GM20431 (cell line): ENCODE data around the gene DPH7.
"Not testable (repeated sequence)": the region's sequence is repeated elsewhere in the genome, so short reads cannot be mapped to it uniquely, and the experiment has no call there.

Experiments used
- in situ Hi-C: fragments of 300-500 bp; cut with MseI, MboI; formaldehyde crosslinking; loops from one replicate; pipeline ENCODE4 v1.15.0; 2020; ENCODE audit warnings: low sequenced_read_pairs; ENCODE audit not compliant: unreplicated experiment

The DPH7 gene

GRCh38 chr9:137578518-137579258 is at the start of gene DPH7:
Gene DPH7 (minus strand): TSS chr9:137578925. CDS start chr9:137578777, 148 bp downstream.
- in situ Hi-C loops: no loop called here

DNA sequence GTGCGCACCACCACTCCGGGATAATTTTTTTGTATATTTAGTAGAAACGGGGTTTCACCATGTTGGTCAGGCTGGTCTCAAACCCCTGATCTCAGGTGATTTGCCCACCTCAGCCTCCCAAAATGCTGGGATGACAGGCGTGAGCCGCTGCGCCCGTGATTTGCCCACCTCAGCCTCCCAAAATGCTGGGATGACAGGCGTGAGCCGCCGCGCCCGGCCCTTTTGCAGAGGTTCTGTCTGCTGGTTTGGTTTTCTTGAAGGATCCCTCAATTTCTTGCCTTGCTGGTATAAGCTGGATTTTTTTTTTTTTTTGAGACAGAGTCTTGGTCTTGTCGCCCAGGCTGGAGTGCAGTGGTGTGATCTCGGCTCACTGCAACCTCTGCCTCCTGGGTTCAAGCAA is 48.7 kb upstream of the DPH7 start:
- in situ Hi-C loops: not testable (repeated sequence)

- in situ Hi-C loops: no loop called here
Observed at GRCh38 chr9:137626464-137626863, 47.7 kb upstream of the DPH7 start.

- in situ Hi-C loops: not testable (repeated sequence)
Observed at GRCh38 chr9:137622211-137622610, 43.5 kb upstream of the DPH7 start.

DNA sequence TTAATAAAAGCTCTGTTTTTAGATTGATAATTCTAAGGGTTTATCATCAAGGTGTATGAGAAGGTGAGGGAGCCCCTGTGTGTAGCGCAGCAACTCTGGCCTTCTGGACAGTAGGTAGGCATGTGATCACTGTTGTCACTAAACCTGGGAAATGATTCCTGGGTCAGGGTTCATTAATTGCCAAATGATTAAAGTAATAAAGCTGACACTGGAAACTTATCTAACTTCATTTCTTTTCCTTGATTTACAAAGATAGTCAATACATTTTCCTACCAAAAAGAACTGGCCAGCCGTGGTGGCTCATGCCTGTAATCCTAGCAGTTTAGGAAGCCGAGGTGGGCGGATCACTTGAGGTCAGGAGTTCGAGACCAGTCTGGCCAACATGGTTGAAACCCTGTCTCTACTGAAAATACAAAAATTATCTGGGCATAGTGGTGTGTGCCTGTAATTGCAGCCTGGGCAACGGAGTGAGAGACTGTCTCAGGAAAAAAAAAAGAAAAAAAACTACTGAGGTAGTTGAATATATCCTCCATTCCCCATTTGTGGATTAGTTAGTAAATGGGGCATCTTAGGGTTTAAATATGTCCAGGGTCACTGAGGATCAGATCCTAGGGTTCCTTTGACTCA is 42.5 kb upstream of the DPH7 start:
- in situ Hi-C loops: no loop called here

GRCh38 chr9:137620581-137620980 is 41.9 kb upstream of the DPH7 start:
- in situ Hi-C loops: no loop called here

DNA sequence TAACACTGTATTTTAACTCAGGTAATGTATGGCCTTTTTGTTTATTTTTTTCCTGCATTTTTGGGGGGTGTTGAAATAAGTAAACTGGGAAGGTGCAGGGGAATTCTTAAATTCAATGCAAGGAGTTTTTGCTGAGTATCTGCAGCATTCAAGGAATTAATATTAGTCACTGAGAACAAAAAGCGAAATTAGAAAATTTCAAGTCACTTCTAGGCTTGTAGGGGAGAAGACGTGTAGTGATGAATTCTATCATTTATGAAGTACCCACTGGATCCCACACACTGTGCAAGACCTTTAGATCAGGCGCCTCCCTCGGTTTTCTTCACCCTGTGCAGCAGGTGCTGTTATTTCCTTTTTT is 41.3 kb upstream of the DPH7 start:
- in situ Hi-C loops: no loop called here

DNA sequence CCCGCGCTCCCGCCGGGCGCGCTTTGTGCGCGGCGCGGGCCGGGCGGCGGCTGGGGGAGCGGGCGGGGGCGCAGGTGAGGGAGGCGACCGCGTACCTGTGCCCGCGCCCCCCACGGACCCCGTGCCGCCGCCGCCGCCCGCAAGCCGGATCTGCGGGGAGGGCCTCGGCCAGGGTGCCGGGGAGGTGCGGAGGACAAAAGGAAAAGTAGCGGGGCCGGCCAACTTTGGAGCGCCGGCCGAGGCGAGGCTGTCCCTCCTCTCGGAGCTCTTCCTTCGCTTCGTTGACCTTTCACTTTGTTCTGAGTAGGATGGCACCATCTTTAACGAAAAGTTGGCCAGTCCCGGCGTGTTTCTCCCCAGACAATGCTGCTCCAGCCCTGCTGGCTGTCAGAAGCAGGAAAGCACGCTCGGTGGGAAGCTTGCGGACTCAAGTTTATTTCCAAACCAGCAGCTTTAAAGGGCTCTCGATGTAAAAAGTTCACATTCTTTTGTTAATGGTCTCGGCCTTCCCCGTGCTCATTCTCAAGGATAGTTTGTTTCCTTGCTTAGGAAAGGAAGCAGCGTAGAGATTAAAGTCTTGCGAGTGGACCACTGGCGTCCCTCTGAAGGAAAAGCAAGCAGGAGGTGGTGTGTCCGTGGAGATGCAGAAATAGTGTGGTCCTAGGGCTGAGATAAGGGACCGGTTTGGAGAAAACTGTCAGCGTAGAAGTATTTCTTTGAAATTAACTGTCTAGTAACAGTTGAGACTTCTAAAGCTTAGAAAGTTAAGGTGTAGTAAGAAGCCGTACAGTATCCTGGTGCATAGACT is 40.7 kb upstream of the DPH7 start:
- in situ Hi-C loops: no loop called here

- in situ Hi-C loops: no loop called here
Observed at GRCh38 chr9:137618105-137619067, 39.7 kb upstream of the DPH7 start, which contains the start of gene EHMT1. Gene EHMT1 (plus strand): TSS chr9:137619005. CDS start chr9:137619029, 24 bp downstream.

DNA sequence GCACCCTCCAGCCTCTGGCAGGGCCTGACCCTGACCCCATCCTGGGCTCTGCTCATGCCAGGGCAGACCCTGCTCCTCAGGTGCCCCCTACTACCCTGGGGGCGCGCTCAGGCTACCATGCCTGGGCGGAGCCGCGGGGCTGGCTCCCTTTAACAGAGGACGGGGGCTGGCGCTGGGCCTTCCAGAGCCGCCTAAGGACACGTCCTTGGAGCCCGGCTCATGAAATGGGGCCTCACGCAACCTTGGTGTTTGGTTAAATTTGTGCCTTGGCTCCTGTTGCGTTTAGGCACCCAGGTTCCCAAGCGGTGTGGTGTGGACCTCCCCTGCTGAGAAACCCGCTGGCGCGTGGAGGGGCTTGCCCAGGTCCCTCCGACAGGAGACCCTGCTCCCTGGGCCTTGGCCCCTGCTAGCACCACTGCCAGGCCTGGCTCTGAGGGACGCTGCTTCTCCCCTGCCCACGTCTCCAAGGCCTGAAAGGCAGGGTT is 36.7 kb upstream of the DPH7 start:
- in situ Hi-C loops: no loop called here

DNA sequence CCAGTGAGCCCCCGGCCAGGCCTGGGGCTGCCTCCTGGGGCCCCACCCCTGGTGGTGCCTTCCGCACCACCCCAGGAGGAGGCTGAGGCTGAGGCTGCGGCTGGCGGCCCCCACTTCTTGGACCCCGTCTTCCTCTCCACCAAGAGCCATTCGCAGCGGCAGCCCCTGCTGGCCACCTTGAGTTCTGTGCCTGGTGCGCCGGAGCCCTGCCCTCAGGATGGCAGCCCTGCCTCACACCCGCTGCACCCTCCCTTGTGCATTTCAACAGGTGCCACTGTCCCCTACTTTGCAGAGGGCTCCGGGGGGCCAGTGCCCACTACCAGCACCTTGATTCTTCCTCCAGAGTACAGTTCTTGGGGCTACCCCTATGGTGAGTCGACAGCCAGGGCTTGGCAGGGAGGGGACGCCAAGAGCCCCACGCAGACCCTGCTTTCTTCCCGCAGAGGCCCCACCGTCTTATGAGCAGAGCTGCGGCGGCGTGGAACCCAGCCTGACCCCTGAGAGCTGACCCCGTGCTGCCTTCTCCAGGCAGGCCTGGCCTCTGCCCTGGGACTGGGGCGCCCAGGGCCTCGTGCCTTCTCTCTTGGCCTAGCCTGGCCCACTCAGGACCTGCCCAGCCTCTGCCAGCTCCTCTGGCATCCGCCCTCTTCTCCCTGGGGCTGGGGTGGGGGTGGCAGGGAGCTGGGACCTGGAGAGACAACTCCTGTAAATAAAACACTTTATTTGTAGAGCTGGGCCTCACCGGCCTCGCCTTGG is 36.1 kb upstream of the DPH7 start:
- in situ Hi-C loops: no loop called here

GRCh38 chr9:137613738-137614523 is 35.2 kb upstream of the DPH7 start:
- in situ Hi-C loops: no loop called here

- in situ Hi-C loops: no loop called here
Observed at GRCh38 chr9:137613259-137613658, 34.5 kb upstream of the DPH7 start.

DNA sequence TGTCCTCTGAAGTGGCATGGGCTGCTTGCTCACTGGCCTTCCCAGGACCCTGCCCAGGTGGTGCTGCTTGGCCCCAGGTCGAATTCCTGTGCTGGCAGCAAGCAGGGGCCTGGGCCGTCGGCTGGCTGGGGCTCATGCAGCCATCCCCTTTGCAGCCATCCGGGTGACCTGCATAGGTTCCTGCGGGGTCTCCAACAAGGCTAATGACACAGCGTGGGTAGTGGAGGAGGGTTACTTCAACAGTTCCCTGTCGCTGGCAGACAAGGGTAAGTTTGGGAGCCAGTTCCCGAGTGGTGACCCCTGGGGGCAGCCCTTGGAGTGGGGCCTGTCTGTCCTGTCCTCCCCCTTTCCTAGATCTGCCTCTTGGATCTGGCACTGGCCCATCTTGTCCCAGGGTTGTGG is 34.0 kb upstream of the DPH7 start:
- in situ Hi-C loops: no loop called here

DNA sequence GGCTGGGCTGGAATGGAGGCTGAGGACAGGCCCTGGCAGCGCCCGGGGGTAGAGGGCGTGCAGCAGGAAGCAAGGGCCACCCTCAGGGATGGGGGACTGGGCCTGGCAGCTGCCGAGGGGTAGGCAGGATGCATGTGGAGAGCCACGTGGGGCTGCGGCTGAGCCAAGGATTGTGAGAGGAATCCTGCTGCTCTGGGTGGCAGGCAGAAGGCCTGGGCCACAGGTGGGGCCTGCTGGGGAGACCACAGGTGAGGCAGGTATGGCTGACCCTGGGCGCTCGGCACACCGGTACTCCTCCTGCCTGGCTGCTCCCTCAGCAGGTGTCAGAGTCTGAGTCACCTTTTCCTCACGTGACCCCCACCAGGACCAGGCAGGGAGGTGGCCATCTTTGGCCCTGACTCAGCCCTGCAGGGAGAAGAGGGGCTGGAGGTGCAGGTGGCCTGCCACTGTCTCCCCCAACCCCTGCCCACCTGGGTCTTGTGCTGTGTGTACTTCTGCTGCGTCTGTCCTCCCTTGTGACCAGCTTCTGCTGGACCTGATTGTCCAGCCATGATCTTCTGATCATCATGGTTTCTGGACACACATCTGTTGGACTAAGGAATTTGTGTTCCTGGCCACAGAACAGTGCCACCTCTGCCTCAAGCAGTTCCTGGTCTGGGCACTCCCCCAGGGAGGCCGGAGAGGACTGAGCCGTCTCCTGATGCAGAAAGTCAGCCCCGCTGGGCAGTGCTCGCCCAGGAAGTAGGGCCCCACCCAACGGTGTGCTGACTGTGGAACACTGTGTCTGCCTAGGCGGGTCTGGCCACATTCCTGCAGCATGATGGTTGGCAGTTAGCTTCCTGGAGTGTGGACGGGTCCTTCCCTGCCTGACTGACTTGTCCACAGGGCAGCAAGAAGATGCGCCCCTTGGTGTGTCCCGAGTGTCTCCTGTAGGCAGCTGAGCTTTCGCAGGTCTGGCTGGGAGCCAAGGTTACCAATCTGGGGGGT is 33.2 kb upstream of the DPH7 start:
- in situ Hi-C loops: no loop called here

DNA sequence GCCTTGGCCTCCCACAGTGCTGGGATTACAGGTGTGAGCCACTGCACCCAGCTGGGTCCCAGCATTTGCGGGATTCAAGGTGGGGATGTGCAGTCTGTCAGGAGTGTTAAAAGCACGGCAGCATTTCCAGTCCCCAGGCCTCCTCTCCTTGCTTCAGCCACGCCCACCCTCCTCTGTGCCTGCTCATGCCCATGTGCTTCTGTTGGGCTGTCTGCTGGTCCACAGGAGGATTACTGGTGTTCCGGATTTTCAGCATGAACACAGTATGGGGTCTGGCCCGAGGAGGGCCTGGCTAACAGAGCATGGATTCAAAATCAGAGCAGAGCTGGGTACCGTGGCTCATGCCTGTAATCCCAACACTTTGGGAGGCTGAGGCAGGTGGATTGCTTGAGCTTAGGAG is 32.2 kb upstream of the DPH7 start:
- in situ Hi-C loops: no loop called here
